ENCODE data around the gene FRMD1. TPM values are rescaled to one million over a fixed set of nuclear protein-coding genes. Genes with fewer than 3 reads are reported as not detected.
"Not testable (repeated sequence)": the region's sequence is repeated elsewhere in the genome, so short reads cannot be mapped to it uniquely, and the experiment has no call there.

Gene FRMD1
- total RNA-seq, 1 donor from 2014 or later, result 0.09 TPM

DNA sequence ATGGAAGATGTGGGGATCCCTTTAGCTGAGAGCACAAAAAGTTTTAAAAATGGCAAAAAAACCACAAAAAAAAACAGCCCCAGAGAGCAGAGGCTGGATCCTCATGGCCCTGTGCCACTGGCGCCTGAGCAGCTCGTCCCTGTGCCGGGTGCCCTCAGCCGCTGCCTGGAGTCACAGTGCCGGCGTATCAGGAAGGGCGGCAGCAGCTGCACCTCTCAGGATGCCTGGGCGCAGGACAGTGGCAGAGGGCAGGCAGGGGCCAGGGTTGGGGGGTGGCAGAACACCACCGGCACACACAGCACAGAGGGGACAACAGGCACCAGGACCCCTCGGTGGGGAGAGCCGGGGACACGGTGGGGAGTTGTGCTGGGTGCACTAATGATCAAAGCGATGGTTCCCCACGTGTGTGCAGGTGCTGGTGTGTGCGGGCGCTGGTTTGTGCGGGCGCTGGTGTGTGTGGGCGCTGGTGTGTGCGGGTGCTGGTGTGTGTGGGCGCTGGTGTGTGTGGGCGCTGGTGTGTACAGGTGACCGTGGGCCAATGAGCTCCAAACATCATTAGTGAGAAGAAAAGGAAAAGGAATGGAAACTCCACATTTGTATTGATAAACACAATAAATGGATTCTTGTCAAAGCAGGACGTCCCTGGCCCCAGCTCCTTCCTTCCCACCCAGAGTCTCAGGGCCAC, 1.5 kb upstream of the FRMD1 start:
- no peak overlapping the region for H3K27ac ChIP-seq
- DNase-seq (no peak), ATAC-seq (no peak)
- no peaks in the 10 kb centered on the region for H3K4me1 ChIP-seq
- TF ChIP-seq, protein P1, sequence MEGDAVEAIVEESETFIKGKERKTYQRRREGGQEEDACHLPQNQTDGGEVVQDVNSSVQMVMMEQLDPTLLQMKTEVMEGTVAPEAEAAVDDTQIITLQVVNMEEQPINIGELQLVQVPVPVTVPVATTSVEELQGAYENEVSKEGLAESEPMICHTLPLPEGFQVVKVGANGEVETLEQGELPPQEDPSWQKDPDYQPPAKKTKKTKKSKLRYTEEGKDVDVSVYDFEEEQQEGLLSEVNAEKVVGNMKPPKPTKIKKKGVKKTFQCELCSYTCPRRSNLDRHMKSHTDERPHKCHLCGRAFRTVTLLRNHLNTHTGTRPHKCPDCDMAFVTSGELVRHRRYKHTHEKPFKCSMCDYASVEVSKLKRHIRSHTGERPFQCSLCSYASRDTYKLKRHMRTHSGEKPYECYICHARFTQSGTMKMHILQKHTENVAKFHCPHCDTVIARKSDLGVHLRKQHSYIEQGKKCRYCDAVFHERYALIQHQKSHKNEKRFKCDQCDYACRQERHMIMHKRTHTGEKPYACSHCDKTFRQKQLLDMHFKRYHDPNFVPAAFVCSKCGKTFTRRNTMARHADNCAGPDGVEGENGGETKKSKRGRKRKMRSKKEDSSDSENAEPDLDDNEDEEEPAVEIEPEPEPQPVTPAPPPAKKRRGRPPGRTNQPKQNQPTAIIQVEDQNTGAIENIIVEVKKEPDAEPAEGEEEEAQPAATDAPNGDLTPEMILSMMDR (IDR thresholded peaks at IDR 0.05), result no peak
- H3K36me3 ChIP-seq, result no peaks in the 10 kb centered on the region
- no peak overlapping the region for H3K4me3 ChIP-seq
- intact Hi-C loops (cut with DNase I), result no loop called here
- no peaks in the 10 kb centered on the region for H3K27me3 ChIP-seq
- no peaks in the 10 kb centered on the region for H3K9me3 ChIP-seq

- Histone ChIP-seq H3K27me3 (no peaks in the 10 kb centered on the region), H3K36me3 (no peaks in the 10 kb centered on the region), H3K4me3 (no peak overlapping the region), H3K4me1 (no peaks in the 10 kb centered on the region), H3K27ac (no peak overlapping the region), H3K9me3 (no peaks in the 10 kb centered on the region)
- intact Hi-C loops (cut with DNase I), result no loop called here
- DNase-seq, result no peak
- ATAC-seq, result no peak
- TF ChIP-seq, protein P1 (IDR thresholded peaks at IDR 0.05), result no peak
These were observed 653 bp downstream of the FRMD1 start for GRCh38 chr6:168078175-168078942.

DNA sequence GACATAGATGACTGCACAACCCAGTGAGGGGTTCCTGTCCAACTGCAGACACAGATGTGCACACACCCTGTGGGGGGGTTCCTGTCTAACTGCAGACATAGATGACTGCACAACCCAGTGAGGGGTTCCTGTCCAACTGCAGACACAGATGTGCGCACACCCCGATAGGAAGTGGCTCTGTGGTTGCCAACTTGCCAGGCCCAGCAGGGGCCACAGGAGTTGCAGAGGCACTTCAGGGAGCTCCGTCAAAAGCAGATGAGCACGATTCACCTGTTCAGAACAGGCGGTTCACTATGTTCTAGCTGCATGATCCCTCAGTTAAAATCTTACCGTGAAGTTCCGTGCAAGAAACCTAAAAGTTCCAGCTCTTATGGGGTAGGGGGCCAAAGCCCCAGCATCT, 1.6 kb downstream of the FRMD1 start:
- H3K36me3 ChIP-seq; DNase-seq; intact Hi-C loops (cut with DNase I); H3K4me1 ChIP-seq; H3K9me3 ChIP-seq; H3K27ac ChIP-seq; ATAC-seq; H3K27me3 ChIP-seq; H3K4me3 ChIP-seq: not testable (repeated sequence)

DNA sequence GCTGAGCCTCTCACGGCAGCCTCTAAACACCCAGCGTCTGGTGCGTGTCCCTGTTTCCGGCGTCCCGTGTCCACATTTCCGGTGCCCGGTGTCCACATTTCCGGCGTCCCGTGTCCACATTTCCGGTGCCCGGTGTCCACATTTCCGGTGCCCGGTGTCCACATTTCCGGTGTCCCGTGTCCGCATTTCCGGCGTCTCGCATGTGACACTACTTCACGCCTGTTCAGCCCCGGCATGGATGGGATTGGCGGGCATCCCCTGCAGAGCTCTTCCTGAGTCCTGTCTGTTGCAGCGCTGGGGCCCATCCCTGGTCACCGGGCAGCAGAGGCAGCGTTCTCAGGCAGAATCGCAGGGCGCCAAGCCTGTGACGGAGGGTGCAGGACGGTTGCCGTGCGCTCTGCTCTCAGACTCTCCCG, 3.2 kb downstream of the FRMD1 start:
- TF ChIP-seq, protein P1 (IDR thresholded peaks at IDR 0.05), result no peak
- H3K4me3 ChIP-seq, result no peak overlapping the region
- H3K9me3 ChIP-seq, result no peaks in the 10 kb centered on the region
- DNase-seq (no peak), ATAC-seq (no peak)
- no peaks in the 10 kb centered on the region for H3K4me1 ChIP-seq
- no peaks in the 10 kb centered on the region for H3K36me3 ChIP-seq
- no peaks in the 10 kb centered on the region for H3K27me3 ChIP-seq
- intact Hi-C loops (cut with DNase I), result no loop called here
- no peak overlapping the region for H3K27ac ChIP-seq

GRCh38 chr6:168075216-168075615, 3.8 kb downstream of the FRMD1 start:
- Histone ChIP-seq H3K4me3 (no peak overlapping the region), H3K27me3 (no peaks in the 10 kb centered on the region), H3K36me3 (no peaks in the 10 kb centered on the region), H3K4me1 (no peaks in the 10 kb centered on the region), H3K27ac (no peak overlapping the region), H3K9me3 (no peaks in the 10 kb centered on the region)
- no peak for ATAC-seq
- intact Hi-C loops (cut with DNase I), result no loop called here
- DNase-seq, result no peak
- TF ChIP-seq, protein P1 (IDR thresholded peaks at IDR 0.05), result no peak

DNA sequence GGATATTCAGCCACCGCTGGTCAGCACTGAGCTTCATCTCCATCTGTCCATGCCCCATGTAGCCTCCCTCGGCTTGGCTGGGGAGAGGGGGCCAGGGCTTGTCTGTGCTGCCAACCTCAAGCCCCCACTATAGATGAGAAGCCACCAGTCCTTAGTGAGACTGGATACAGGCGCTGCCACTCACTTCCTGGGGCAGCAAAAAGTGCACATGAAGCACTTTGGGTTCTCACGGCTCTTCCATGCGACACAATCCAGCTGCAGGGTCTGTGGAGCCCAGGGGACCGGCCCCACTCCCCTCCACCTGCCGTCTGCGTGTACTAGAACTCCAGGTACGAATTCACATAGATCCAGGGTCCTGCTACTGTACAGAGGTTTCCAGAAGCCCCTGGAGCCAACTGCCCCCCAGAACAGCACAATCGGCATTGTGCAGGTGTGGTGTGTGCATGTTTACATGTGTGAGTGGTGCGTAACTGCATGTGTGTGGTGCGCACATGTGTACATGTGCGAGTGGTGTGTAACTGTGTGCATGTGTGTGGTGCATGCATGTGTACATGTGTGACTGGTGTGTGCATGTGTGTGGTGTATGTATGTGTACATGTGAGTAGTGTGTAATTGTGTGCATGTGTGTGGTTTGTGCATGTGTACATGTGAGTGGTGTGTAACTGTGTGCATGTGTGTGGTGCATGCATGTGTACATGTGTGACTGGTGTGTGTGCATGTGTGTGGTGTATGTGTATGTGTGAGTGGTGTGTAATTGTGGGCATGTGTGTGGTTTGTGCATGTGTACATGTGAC, 4.9 kb downstream of the FRMD1 start:
- Histone ChIP-seq H3K36me3 (no peaks in the 10 kb centered on the region), H3K9me3 (no peaks in the 10 kb centered on the region), H3K27ac (no peak overlapping the region), H3K27me3 (no peaks in the 10 kb centered on the region), H3K4me1 (no peaks in the 10 kb centered on the region), H3K4me3 (no peak overlapping the region)
- TF ChIP-seq, protein P1 (IDR thresholded peaks at IDR 0.05), result no peak
- ATAC-seq (no peak), DNase-seq (no peak)
- intact Hi-C loops (cut with DNase I), result no loop called here

Data from upper lobe of right lung (tissue), 1 donor.